Measurements from ENCODE around the gene OLA1.

The OLA1 gene

GRCh38 chr2:174059884-174060244, 188.5 kb downstream of the OLA1 start:
- DNase-seq = no peak

- no peak for DNase-seq
Observed at GRCh38 chr2:174059178-174059883, 189.0 kb downstream of the OLA1 start.

- DNase-seq = no peak
Observed at GRCh38 chr2:174058456-174058855, 189.9 kb downstream of the OLA1 start.

- no peak for DNase-seq
Observed at GRCh38 chr2:174058026-174058425, 190.3 kb downstream of the OLA1 start.

- DNase-seq = no peak
Observed at GRCh38 chr2:174054926-174055325, 193.4 kb downstream of the OLA1 start.

GRCh38 chr2:174053355-174054151, 194.8 kb downstream of the OLA1 start:
- no peak for DNase-seq

- no peak for DNase-seq
Observed at GRCh38 chr2:174052584-174052976, 195.8 kb downstream of the OLA1 start.

GRCh38 chr2:174051741-174052583, 196.4 kb downstream of the OLA1 start:
- no peak for DNase-seq

- no peak for DNase-seq
Observed at GRCh38 chr2:174051068-174051467, 197.3 kb downstream of the OLA1 start.

- DNase-seq = no peak
Observed at GRCh38 chr2:174049895-174050294, 198.4 kb downstream of the OLA1 start.

- DNase-seq = no peak
Observed at GRCh38 chr2:174048243-174048642, 200.1 kb downstream of the OLA1 start.

- no peak for DNase-seq
Observed at GRCh38 chr2:174047746-174048145, 200.6 kb downstream of the OLA1 start.

- DNase-seq = no peak
Observed at GRCh38 chr2:174046172-174046571, 202.2 kb downstream of the OLA1 start.

- no peak for DNase-seq
Observed at GRCh38 chr2:174044556-174044955, 203.8 kb downstream of the OLA1 start.

- no peak for DNase-seq
Observed at GRCh38 chr2:174040417-174040701, 208.0 kb downstream of the OLA1 start.

- peak; percentile 92 for DNase-seq
Observed at GRCh38 chr2:174039551-174040416, 208.5 kb downstream of the OLA1 start.

GRCh38 chr2:174038462-174038861, 209.9 kb downstream of the OLA1 start:
- DNase-seq = no peak

- DNase-seq = no peak
Observed at GRCh38 chr2:174036825-174037224, 211.5 kb downstream of the OLA1 start.

- DNase-seq = no peak
Observed at GRCh38 chr2:174035981-174036742, 212.2 kb downstream of the OLA1 start.

GRCh38 chr2:174035117-174035635, 213.2 kb downstream of the OLA1 start:
- no peak for DNase-seq

- DNase-seq = no peak
Observed at GRCh38 chr2:174033163-174033550, 215.2 kb downstream of the OLA1 start.

- DNase-seq = no peak
Observed at GRCh38 chr2:174031226-174031625, 217.1 kb downstream of the OLA1 start.
